ENCODE results near the gene PROSER2. TPM values are rescaled to one million over a fixed set of nuclear protein-coding genes. Genes with fewer than 3 reads are reported as not detected.
"Not testable (repeated sequence)": the region's sequence is repeated elsewhere in the genome, so short reads cannot be mapped to it uniquely, and the experiment has no call there.

The PROSER2 gene
- total and polyA plus RNA-seq, 4 donors = 1.4 to 8.0 (median 4.3) TPM

DNA sequence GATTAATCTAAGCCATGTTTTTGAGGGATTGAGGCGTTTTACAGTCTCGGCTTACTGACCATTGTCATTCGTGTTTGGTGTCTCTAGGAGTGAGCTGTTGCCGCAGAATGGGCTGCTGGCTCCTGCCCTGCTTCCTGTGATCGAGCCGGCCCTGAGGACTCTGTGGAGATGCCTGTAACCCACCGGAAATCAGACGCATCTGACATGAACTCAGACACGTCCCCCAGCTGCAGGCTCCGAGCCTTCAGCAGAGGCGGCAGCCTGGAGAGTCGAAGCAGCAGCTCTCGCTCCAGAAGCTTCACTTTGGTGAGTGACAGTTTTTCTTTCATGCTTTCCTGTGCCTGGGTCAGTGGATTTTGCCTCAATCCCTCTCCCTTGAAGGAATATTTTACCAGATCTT lies 28.8 kb downstream of the PROSER2 start:
- H3K27ac ChIP-seq (ENCODE audit: low read depth in 1 of 2, low read length in 2 of 2) = no peak overlapping the region
- no peak for ATAC-seq (ENCODE audit: low FRiP score)
- DNase-seq = no peak
- intact Hi-C loops (cut with DNase I) = no loop called here
- no peaks in the 10 kb centered on the region for H3K27me3 ChIP-seq (ENCODE audit: control insufficient read depth in 1 of 2, insufficient read depth in 2 of 2, low read length in 1 of 2)
- H3K9me3 ChIP-seq (ENCODE audit: control insufficient read depth, low read length) = no peaks in the 10 kb centered on the region
- H3K4me3 ChIP-seq (ENCODE audit: low read length in 2 of 2) = no peak overlapping the region
- H3K36me3 ChIP-seq (ENCODE audit: control insufficient read depth in 1 of 2, insufficient read depth in 2 of 2, low read length in 1 of 2) = peaks cover 6% of the 10 kb centered on the region in 2 donors
- WGBS, 2 donors = 79 to 88% methylated on average over 13 of the region's 13 CpGs
- no peaks in the 10 kb centered on the region for H3K4me1 ChIP-seq (ENCODE audit: control insufficient read depth in 1 of 2, insufficient read depth in 2 of 2, low read length in 2 of 2)

DNA sequence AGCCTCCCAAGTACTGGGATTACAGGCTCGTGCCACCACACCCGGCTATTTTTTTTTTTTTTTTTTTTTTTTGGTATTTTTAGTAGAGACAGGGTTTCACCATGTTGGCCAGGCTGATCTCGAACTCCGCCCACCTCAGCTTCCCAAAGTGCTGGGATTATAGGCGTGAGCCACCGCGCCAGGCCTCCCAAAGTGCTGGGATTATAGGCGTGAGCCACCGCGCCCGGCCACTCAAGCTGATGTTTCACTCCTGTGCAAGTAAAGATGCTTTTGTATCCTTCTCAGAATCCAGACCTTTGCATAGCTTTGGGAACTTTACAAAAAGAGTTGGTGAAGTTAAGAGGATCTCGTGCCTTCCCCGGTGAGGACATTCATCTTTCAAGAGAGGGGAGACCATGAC lies 29.5 kb downstream of the PROSER2 start:
- intact Hi-C loops (cut with DNase I); DNase-seq; H3K9me3 ChIP-seq (ENCODE audit: control insufficient read depth, low read length); H3K4me3 ChIP-seq (ENCODE audit: low read length in 2 of 2); H3K4me1 ChIP-seq (ENCODE audit: control insufficient read depth in 1 of 2, insufficient read depth in 2 of 2, low read length in 2 of 2); H3K36me3 ChIP-seq (ENCODE audit: control insufficient read depth in 1 of 2, insufficient read depth in 2 of 2, low read length in 1 of 2); H3K27me3 ChIP-seq (ENCODE audit: control insufficient read depth in 1 of 2, insufficient read depth in 2 of 2, low read length in 1 of 2); H3K27ac ChIP-seq (ENCODE audit: low read depth in 1 of 2, low read length in 2 of 2); ATAC-seq (ENCODE audit: low FRiP score): not testable (repeated sequence)
- WGBS, 2 donors = 97 to 98% methylated on average over 13 of the region's 13 CpGs

DNA sequence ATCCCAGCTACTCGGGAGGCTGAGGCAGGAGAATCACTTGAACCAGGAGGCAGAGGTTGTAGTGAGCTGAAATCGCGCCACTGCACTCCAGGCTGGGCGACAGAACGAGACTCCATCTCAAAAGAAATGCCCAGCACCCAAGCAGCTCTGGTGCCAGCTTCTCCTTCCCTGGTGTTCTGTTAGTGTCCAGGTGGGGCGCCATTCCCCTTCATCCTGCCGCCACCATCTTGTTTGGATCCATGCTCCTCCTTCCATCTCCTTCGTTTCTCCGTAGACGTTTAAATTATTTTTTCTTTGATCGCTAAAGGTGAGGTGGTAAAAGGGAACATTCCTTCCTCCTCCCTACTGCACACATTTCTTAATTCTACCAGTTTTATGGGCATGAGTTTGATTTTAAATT lies 30.3 kb downstream of the PROSER2 start:
- 95% methylated on average over 10 to 11 of the region's 11 CpGs for WGBS, 2 donors
- Histone ChIP-seq H3K9me3 (ENCODE audit: control insufficient read depth, low read length) (no peaks in the 10 kb centered on the region), H3K4me3 (ENCODE audit: low read length in 2 of 2) (no peak overlapping the region), H3K4me1 (ENCODE audit: control insufficient read depth in 1 of 2, insufficient read depth in 2 of 2, low read length in 2 of 2) (no peaks in the 10 kb centered on the region), H3K27ac (ENCODE audit: low read depth in 1 of 2, low read length in 2 of 2) (no peak overlapping the region), H3K36me3 (ENCODE audit: control insufficient read depth in 1 of 2, insufficient read depth in 2 of 2, low read length in 1 of 2) (peaks cover 4 to 6% of the 10 kb centered on the region in 2 donors), H3K27me3 (ENCODE audit: control insufficient read depth in 1 of 2, insufficient read depth in 2 of 2, low read length in 1 of 2) (no peaks in the 10 kb centered on the region)
- intact Hi-C loops (cut with DNase I) = no loop called here
- ATAC-seq (ENCODE audit: low FRiP score) = no peak
- DNase-seq = no peak

DNA sequence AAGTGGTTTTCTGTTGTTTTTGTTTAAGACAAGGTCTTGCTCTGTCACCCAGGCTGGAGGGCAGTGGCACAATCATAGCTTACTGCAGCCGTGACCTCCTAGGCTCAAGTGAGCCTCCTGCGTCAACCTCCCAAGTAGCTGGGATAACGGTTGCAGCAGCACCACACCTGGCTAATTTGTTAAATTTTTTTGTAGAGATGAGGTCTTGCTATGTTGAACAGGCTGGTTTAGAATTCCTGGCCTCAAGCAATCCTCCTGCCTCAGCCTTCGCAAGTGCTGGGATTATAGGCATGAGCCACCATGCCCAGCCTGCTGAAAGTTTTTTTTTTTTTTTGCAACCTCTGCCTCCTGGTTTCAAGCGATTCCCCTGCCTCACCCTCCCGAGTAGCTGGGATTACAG lies 31.1 kb downstream of the PROSER2 start:
- no peak overlapping the region for H3K27ac ChIP-seq (ENCODE audit: low read depth in 1 of 2, low read length in 2 of 2)
- WGBS, 2 donors = 96% methylated on average over 6 of the region's 6 CpGs
- H3K9me3 ChIP-seq (ENCODE audit: control insufficient read depth, low read length) = no peaks in the 10 kb centered on the region
- peaks cover 3 to 6% of the 10 kb centered on the region in 2 donors for H3K36me3 ChIP-seq (ENCODE audit: control insufficient read depth in 1 of 2, insufficient read depth in 2 of 2, low read length in 1 of 2)
- ATAC-seq (ENCODE audit: low FRiP score) (no peak), DNase-seq (no peak)
- intact Hi-C loops (cut with DNase I) = no loop called here
- no peaks in the 10 kb centered on the region for H3K4me1 ChIP-seq (ENCODE audit: control insufficient read depth in 1 of 2, insufficient read depth in 2 of 2, low read length in 2 of 2)
- no peaks in the 10 kb centered on the region for H3K27me3 ChIP-seq (ENCODE audit: control insufficient read depth in 1 of 2, insufficient read depth in 2 of 2, low read length in 1 of 2)
- H3K4me3 ChIP-seq (ENCODE audit: low read length in 2 of 2) = no peak overlapping the region

DNA sequence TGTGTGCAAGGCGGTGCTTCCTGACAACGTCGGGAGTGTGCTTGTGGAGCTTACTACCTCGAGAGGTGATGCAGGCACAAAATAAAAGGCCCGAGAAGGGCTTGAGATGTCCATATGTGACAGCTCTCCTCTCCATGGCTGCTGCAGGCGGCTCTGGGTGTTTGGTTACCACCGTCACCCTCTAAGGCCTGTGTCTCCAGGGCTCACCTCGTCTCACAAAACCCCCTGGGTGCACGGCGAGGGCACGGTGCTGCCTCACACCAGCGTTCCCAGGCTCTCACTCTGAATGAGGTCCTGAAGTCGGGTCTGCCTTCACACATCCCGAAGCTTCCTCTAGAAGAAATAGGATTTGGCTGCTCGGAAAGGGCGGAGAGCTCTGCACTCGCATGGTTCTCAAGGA lies 32.9 kb downstream of the PROSER2 start:
- Histone ChIP-seq H3K4me3 (ENCODE audit: low read length in 2 of 2) (no peak overlapping the region), H3K27me3 (ENCODE audit: control insufficient read depth in 1 of 2, insufficient read depth in 2 of 2, low read length in 1 of 2) (no peaks in the 10 kb centered on the region), H3K27ac (ENCODE audit: low read depth in 1 of 2, low read length in 2 of 2) (no peak overlapping the region), H3K4me1 (ENCODE audit: control insufficient read depth in 1 of 2, insufficient read depth in 2 of 2, low read length in 2 of 2) (no peaks in the 10 kb centered on the region), H3K9me3 (ENCODE audit: control insufficient read depth, low read length) (no peaks in the 10 kb centered on the region), H3K36me3 (ENCODE audit: control insufficient read depth in 1 of 2, insufficient read depth in 2 of 2, low read length in 1 of 2) (peaks cover 3 to 6% of the 10 kb centered on the region in 2 donors)
- no peak for ATAC-seq (ENCODE audit: low FRiP score)
- WGBS, 2 donors = 85 to 89% methylated on average over 17 of the region's 17 CpGs
- intact Hi-C loops (cut with DNase I) = no loop called here
- peak in 1 of 2 donors; percentile 64 for DNase-seq

DNA sequence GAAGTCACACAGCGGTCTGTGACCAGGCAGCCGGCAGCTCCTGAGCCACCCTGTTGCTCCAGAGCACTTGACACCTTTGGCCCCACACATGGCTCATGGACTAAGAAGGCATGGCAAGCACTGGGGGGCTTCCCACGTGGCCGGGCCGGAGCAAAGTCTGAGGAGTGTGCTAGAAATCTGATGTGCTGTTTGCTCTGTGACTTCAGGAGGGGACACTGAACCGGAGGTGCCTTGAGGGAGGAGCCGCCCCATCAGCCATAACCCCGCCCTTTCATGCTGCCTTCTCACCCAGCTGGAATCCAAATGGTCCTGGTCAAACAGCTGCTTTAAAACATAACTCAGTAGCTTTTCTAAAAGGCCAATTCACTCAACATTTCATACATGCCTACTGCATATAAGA lies 33.5 kb downstream of the PROSER2 start:
- intact Hi-C loops (cut with DNase I) = no loop called here
- Histone ChIP-seq H3K4me1 (ENCODE audit: control insufficient read depth in 1 of 2, insufficient read depth in 2 of 2, low read length in 2 of 2) (no peaks in the 10 kb centered on the region), H3K27ac (ENCODE audit: low read depth in 1 of 2, low read length in 2 of 2) (no peak overlapping the region), H3K9me3 (ENCODE audit: control insufficient read depth, low read length) (no peaks in the 10 kb centered on the region), H3K36me3 (ENCODE audit: control insufficient read depth in 1 of 2, insufficient read depth in 2 of 2, low read length in 1 of 2) (peaks cover 3 to 6% of the 10 kb centered on the region in 2 donors), H3K27me3 (ENCODE audit: control insufficient read depth in 1 of 2, insufficient read depth in 2 of 2, low read length in 1 of 2) (no peaks in the 10 kb centered on the region), H3K4me3 (ENCODE audit: low read length in 2 of 2) (no peak overlapping the region)
- WGBS, 2 donors = 86% methylated on average over 8 of the region's 8 CpGs
- ATAC-seq (ENCODE audit: low FRiP score) (no peak), DNase-seq (peak in 1 of 2 donors; percentile 57)

DNA sequence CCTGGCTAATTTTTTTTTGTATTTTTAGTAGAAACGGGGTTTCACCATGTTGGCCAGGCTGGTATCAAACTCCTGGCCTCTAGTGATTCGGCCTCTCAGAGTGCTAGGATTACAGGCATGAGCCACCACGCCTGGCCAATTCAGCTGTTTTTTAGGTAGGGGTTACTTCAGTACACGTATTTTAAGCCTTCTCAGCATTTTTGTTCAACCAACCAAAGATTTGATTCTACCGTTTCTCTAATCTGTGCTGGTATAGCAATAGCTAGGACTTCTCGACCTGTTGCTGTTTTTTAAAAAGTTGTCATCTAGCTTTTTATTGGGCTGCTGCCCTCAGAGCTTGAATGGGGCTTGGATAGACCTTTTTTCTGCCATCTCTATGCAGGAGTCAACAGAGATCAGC lies 34.9 kb downstream of the PROSER2 start:
- H3K27me3 ChIP-seq (ENCODE audit: control insufficient read depth in 1 of 2, insufficient read depth in 2 of 2, low read length in 1 of 2) = no peaks in the 10 kb centered on the region
- H3K4me3 ChIP-seq (ENCODE audit: low read length in 2 of 2) = no peak overlapping the region
- peak in 1 of 2 donors; percentile 4 for DNase-seq
- H3K9me3 ChIP-seq (ENCODE audit: control insufficient read depth, low read length) = no peaks in the 10 kb centered on the region
- WGBS, 2 donors = 88 to 94% methylated on average over 6 of the region's 6 CpGs
- H3K27ac ChIP-seq (ENCODE audit: low read depth in 1 of 2, low read length in 2 of 2) = no peak overlapping the region
- no peak for ATAC-seq (ENCODE audit: low FRiP score)
- peaks cover 2 to 3% of the 10 kb centered on the region in 2 donors for H3K36me3 ChIP-seq (ENCODE audit: control insufficient read depth in 1 of 2, insufficient read depth in 2 of 2, low read length in 1 of 2)
- H3K4me1 ChIP-seq (ENCODE audit: control insufficient read depth in 1 of 2, insufficient read depth in 2 of 2, low read length in 2 of 2) = no peaks in the 10 kb centered on the region
- intact Hi-C loops (cut with DNase I) = no loop called here

DNA sequence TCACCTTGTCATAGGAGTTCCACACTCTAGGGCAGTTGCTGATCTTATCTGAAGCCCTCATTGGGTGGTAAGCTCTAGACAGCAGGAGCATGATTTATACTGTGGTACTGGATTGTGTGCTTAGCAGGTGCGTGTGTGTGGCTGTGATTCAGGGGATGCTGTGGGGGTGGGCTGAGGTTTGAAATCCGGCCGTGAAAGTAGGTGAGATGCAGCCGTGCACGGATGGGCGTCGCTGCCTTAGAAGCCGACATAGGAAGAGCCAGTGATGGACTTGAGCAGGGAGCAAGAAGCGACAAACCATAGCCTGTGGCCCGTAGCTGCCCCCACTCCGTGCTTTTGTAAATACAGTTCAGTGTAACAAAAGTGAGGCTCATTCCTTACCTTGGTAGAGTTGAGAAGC lies 38.2 kb downstream of the PROSER2 start:
- WGBS, 2 donors = 95 to 96% methylated on average over 11 of the region's 11 CpGs
- Histone ChIP-seq H3K27ac (ENCODE audit: low read depth in 1 of 2, low read length in 2 of 2) (no peak overlapping the region), H3K36me3 (ENCODE audit: control insufficient read depth in 1 of 2, insufficient read depth in 2 of 2, low read length in 1 of 2) (no peaks in the 10 kb centered on the region), H3K9me3 (ENCODE audit: control insufficient read depth, low read length) (no peaks in the 10 kb centered on the region), H3K4me3 (ENCODE audit: low read length in 2 of 2) (no peak overlapping the region), H3K27me3 (ENCODE audit: control insufficient read depth in 1 of 2, insufficient read depth in 2 of 2, low read length in 1 of 2) (no peaks in the 10 kb centered on the region), H3K4me1 (ENCODE audit: control insufficient read depth in 1 of 2, insufficient read depth in 2 of 2, low read length in 2 of 2) (no peaks in the 10 kb centered on the region)
- DNase-seq (peak in 1 of 2 donors; percentile 44), ATAC-seq (ENCODE audit: low FRiP score) (no peak)
- intact Hi-C loops (cut with DNase I) = no loop called here

DNA sequence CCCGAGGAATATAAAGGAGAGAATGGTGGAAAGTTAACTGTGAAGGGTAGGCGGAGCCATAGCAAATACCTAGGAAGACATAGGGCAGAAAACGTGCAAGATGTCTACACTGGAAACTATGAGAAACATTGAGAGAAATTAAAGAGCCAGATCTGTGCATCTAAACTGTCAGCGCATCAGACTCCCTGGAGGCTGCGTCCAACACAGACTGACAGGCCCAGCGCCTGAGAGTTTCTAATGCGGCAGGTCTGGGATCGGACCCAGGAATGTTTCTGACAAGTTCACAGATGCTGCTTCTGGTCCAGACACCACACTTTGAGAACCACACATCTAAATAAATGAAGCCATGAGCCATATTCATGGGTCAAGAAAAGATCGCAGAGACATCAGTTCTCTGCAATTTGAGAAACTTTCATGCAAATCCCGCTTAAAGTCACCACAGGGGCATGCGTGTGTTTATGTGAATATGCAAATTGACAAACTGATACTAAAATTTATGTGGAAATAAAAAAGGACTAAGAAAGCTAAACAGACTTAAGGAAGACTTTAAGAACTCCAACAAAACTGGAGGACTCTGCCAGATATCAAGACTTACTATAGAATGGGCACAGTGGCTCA lies 38.8 kb downstream of the PROSER2 start:
- intact Hi-C loops (cut with DNase I) = no loop called here
- no peaks in the 10 kb centered on the region for H3K36me3 ChIP-seq (ENCODE audit: control insufficient read depth in 1 of 2, insufficient read depth in 2 of 2, low read length in 1 of 2)
- DNase-seq (peak in 1 of 2 donors; percentile 15), ATAC-seq (ENCODE audit: low FRiP score) (no peak)
- no peaks in the 10 kb centered on the region for H3K9me3 ChIP-seq (ENCODE audit: control insufficient read depth, low read length)
- H3K4me1 ChIP-seq (ENCODE audit: control insufficient read depth in 1 of 2, insufficient read depth in 2 of 2, low read length in 2 of 2) = no peaks in the 10 kb centered on the region
- 91 to 92% methylated on average over 11 of the region's 11 CpGs for WGBS, 2 donors
- no peak overlapping the region for H3K4me3 ChIP-seq (ENCODE audit: low read length in 2 of 2)
- H3K27ac ChIP-seq (ENCODE audit: low read depth in 1 of 2, low read length in 2 of 2) = no peak overlapping the region
- no peaks in the 10 kb centered on the region for H3K27me3 ChIP-seq (ENCODE audit: control insufficient read depth in 1 of 2, insufficient read depth in 2 of 2, low read length in 1 of 2)
